Right kidney (tissue), 1 donor: Measurements from ENCODE around the gene WNT8B.

Source experiments
- DNase-seq: peaks from one replicate; pipeline ENCODE4 v3.0.0-alpha.2; 2016

The WNT8B gene

GRCh38 chr10:100519311-100520051 is 56.7 kb downstream of the WNT8B start, which contains the start of gene SEC31B:
Gene SEC31B, minus strand, starts transcription at chr10:100519861. Its CDS starts 2,909 bp downstream, at chr10:100516952.
- DNase-seq, result peak; percentile 76

- no peak for DNase-seq
These were observed 58.0 kb downstream of the WNT8B start for GRCh38 chr10:100520811-100521210.

- DNase-seq, result no peak
These were observed 59.4 kb downstream of the WNT8B start for GRCh38 chr10:100522107-100522801.

- no peak for DNase-seq
These were observed 60.1 kb downstream of the WNT8B start for GRCh38 chr10:100522945-100523344.

GRCh38 chr10:100524206-100524605 is 61.4 kb downstream of the WNT8B start:
- DNase-seq, result no peak

GRCh38 chr10:100524638-100525037 is 61.8 kb downstream of the WNT8B start:
- DNase-seq, result no peak

- no peak for DNase-seq
These were observed 65.5 kb downstream of the WNT8B start for GRCh38 chr10:100528123-100528886.

GRCh38 chr10:100528921-100529474 is 66.2 kb downstream of the WNT8B start:
- DNase-seq, result no peak

GRCh38 chr10:100529475-100530298 is 66.9 kb downstream of the WNT8B start, which contains the start of gene NDUFB8:
Gene NDUFB8, minus strand, starts transcription at chr10:100529871. Its CDS starts 20 bp downstream, at chr10:100529851.
- peak; percentile 92 for DNase-seq

- DNase-seq, result no peak
These were observed 69.0 kb downstream of the WNT8B start for GRCh38 chr10:100531761-100532160.
